NCI-H146 (cell line): Measurements from ENCODE around the gene SHOX.

Experiments
- DNase-seq: peaks from one replicate; lab custom pipeline; 2025; lab: John Stamatoyannopoulos, UW

Gene SHOX

DNA sequence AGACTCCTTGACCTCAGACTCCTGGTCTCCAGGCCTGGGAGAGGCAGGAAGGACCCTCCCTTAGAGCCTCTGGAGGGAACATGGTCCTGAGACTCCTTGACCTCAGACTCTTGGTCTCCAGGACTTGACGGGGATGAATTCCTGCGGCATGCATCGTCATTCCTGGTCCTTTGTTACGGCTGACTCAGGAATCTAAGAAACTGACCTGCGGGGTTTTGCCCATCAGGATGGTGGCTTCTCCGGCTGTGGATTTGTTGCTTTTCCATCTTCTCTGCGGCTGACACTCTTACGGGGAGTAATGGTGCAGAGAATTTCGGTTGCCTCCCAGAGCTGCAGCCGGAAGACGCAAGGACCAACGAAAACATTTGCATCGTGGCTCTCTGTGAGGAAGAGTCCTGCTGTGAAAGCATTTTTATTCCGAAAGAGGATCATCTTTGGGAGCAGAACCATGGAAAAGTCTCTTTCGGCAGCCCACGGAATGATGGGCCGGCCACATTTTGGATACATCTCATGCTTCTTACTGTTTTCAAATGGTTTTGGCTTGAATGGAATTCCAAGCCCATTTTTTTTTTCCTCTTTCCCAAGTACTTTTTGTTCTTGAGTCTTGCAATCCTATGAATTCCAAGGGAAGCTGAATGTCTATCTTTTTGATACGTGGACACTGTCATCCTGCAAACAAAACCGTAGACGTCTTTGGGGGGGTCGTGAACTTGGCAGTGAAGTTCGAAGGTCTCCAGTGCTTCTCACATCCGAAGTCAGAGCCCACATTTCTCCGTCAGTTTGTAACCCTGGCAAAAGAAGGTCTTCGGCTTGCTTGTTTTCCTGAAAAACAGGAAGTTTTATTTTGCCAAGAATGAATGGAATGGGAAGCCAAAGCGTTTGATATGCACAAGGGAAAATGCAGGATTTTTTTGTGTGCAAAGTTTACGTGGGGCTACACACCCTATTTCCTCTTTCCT, 36.5 kb downstream of the SHOX start:
- no peak for DNase-seq

DNA sequence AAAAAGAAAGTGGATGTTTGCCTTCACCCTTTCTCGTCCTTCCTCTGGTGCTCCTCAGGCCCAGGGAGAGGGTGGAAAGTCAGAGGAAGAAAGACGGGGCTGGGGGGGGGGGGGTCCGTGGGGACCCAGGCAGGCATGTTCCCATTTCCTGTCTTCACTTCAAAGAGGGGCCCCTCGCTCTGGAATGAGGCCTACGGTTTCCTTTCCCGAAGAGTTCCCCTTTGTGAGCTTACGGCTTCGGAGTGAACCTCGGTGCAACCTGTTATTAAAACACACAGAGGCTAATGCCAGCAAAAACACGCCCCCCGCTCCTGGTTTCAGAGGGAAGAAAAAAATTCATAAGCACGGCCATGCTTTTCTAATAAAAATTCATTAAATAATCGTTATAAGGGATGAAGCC, 40.1 kb downstream of the SHOX start:
- no peak for DNase-seq

DNA sequence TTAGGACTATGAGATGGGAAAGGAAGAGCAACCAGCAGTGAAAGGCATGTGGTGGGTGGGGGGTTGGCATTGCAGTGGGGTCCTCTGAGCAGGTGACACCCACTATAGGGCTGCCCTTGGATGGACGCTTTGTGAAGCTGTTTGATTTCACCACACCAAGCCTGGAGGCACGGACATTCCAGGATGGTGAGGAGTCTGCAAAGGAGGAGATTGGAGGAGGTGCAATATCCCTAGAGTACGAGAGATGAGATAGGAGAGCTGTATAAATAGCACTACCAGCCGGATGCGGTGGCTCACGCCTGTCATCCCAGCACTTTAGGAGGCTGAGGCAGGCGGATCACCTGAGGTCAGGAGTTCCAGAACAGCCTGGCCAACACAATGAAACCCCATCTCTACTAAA, 42.3 kb downstream of the SHOX start:
- no peak for DNase-seq

DNA sequence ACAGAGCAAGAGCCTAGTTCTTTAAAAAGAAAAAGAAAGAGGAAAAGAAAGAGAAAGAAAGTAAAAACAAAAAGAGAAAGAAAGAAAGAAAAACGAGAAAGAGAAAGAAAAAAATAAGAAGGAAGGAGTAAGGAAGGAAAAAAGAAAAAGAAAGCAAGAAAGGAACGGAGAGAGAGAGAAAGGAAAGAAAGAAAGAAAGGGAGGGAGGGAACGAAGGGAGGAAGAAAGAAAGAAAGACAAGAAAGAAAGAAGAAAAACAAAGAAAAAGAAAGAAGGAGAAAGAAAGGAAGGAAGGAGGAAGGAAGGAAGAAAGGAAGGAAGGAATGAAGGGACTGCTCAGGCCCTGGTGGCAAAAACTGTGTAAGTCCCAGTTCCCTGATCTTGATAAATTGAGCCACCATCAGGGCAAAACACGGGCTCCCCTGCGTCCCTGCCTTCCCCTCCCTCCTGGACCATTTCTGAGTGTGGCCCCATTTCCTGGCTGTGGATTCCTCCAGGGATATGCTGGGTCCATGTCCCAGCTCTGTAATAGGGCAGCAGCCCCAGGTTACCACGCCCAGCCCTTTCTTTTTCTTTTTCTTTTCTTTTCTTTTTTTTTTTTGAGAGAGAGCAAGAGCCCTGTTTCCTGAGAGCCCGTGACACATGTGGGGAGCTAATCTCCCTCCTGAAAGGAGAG, 44.8 kb downstream of the SHOX start:
- no peak for DNase-seq

DNA sequence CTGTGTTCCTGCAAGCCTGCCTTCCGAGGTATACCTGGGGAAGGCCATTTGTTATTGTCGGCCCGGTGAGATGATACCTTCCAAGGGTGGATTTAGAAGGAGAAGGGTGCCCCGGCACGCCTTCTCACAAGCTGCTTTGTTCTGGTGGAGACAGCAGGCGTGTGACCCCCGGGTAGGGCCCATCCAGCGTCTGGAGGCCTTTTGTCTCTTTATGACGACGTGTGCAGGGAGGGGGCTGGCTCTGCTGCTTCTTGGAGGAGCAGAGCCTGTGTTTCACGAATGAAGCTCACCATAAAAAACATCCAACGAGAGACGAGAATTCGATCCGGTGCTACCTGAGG, 45.3 kb downstream of the SHOX start:
- DNase-seq, result no peak

DNA sequence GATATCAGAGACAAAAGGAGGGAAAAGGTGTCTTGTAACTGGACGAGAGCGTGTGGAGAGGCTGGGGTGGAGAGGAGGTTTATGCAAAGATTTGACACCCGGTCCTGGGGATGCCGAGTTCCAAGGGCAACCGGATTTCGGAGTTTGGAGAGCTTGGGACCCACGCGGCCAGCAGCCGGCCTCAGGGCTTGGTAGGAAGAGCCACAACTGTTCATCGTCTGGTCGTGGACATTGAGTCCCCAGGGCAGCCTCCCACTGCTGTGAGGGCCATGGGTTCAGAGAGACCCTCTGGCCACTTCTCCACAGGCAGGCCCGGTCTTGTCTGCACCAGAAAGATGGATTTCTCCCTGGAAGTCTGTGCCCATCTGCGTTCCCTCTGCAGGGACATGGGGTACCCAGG, 46.8 kb downstream of the SHOX start:
- no peak for DNase-seq

DNA sequence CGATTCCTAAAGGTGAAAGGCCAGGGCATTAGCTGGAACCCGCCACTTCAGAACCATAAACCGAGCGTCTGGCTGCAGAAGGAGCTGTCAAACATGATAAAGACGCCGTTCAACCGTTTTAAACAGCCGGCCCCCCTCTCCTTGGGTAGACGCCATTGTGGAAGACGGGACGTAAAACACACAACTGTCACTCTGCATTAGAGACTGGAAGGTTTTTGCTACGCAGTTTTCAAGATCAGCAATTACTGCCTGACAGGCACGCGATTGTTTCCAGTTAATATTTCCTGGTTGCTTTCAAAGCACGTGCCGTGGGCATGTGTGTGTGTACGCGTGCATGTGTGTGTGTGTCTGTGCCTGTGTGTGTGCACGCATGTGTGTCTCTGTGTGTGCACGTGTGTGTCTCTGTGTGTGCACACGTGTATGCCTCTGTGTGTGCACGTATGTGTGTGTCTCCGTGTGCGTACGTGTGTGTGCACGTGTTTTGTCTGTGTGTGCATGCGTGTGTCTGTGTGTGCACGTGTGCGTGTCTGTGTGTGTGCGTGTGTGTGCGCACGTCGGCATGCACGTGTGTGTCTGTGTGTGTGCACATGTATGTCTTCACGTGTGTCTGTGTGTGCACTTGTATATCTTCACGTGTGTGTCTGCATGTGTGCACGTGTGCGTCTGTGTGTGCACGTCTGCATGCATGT, 48.8 kb downstream of the SHOX start:
- no peak for DNase-seq

DNA sequence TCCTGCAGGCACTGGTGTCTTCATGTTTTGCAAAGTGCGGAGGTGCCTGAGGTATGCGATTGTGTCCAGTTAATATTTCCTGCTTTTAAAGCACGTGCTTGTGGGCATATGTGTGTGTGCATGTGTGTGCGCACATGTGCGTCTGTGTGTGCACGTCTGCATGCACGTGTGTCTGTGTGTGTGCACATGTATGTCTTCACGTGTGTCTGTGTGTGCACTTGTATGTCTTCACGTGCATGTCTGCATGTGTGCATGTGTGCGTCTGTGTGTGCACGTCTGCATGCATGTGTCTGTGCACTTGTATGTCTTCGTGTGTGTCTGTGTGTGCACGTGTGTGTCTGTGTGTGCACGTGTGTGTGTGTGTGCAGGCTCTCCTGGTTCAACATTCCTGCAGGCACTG, 49.5 kb downstream of the SHOX start:
- DNase-seq, result no peak

DNA sequence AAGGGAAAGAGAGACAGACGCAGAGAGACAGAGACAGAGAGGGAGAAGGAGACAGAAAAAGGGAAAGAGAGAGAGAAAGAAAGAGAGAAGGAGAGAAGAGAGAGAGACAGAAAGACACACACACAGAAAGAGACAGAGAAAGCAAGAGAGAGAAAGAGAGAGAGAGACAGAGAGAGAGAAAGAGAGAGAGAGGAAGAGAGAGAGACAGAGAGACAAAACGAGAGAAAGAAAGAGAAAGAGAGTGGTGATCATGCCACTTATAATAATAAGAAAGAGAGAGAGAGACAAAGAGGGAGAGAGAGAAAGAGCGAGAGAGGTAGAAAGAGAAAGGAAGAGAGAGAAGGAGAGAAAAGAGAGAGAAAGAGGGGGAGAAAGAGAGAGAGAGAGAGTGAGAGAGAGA, 51.4 kb downstream of the SHOX start:
- DNase-seq, result no peak

DNA sequence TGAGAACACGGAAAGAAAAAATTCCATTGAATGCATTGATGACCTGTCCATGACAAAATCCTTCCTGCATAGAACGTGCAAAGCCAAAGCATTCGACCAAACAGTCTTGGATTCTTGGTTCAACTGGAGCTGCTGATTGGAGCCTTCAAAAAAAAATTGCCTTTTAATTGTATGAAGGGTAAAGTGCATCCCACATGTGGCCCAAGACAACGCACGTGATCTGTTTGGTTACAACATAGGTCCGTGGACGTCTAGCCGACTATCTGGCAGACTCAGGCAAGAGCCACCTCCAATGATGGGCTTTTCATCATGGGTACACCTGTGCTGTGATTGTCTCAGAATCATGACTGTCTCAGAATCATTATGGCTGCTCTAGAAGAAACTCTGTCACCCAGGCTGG, 52.3 kb downstream of the SHOX start:
- no peak for DNase-seq

DNA sequence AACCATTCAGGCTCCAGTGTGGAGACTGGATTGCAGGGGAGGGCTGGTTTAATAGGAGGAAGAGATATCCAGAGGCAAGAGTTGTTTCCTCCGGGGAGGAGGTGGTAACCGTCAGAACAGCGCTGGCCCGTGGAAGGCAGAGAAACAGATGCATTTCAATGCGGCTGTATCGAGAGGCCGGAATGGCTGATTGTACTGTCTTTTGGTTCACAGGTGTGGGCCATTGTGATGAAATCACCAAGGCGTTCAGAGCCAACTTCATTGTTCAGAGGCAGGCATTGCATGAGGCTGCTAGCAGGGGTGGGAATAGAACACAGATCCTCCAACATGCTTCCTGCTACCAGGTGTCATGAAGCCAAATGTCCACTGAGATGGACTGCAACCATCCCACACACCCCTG, 53.0 kb downstream of the SHOX start:
- no peak for DNase-seq

DNA sequence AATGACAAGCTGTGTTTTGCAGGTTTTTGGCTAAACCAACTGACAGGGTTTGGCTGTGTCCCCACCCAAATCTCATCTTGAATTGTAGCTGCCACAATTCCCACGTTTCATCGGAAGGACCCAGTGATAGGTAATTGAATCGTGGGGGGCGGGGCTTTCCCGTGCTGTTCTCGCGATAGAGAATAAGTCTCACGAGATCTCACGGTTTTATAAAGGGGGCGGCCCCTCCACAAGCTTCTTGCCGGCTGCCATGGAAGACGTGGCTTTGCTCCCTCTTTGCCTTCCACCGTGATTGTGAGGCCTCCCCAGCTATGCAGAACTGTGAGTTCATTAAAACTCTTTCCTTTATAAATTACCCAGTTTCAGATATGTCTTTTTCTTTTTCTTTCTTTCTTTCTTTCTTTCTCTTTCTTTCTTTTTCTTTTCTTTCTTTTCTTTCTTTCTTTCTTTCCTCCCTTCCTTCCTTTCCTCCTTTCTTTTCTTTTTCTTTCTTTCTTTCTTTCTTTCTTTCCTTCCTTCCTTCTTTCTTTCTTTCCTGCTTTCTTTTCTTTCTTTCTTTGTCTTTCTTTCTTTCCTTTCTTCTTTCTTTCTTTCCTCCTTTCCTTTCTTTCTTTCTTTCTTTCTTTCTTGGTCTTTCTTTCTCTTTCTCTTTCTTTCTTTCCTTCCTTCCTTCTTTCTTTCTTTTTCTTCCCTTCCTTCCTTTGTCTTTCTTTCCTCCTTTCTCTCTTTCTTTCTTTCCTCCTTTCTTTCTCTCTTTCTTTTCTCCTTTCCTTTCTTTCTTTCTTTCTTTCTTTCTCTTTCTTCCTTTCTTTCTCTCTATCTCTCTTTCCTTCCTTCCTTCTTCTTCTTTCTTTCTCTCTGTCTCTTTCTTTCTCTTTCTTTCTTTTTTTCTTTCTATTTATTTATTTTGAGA, 54.8 kb downstream of the SHOX start:
- no peak for DNase-seq

DNA sequence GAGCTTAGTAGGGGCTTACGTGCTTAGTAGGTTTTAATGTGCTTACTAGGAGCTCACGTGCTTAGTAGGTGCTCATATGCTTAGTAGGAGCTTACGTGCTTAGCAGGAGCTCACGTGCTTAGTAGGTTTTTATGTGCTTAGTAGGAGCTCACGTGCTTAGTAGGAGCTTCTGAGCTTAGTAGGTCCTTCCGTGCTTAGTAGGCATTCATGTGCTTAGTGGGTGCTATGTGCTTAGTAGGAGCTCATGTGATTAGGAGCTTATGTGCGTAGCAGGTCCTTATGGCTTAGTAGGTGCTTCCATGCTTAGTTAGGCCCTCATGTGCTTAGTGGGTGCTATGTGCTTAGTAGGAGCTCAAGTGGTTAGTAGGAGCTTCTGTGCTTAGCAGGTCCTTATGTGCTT, 59.4 kb downstream of the SHOX start:
- no peak for DNase-seq

DNA sequence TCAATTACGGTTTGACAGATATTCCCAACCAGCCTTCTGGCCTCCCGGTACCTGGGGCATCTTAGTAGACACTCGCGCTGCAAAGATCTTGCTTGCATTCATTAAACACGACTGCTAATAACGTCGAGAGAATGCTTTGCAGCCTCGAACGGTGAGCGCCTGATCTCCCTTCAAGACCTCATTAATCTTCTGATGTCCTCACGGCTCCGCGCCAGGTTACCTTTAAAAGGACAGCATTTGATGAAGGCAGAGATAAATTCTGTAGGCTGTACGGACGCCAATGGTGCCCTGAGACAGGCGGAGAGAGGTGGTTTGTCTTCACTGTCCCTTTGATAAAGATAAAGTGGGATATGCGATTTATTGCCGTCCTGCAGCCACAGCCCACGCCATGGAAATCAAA, 64.2 kb downstream of the SHOX start:
- no peak for DNase-seq

DNA sequence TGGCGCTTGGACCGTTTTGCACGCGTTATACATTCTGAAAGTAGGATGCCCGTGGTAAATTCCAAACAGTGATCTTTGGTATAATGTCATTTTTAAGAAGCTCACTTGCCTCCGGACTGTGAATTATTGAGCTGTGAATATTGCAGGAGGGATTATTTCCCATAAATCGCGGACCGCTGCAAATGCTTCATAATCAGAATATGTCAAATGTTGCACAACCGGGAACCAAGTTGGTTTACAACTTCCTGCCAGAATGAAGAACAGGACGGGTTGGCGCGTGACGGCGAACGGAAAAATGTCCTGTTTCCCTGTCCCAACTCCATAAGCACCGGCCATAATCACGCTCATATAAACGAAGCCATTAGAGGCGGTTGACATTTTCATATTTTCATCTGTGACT, 67.6 kb downstream of the SHOX start:
- DNase-seq, result no peak

DNA sequence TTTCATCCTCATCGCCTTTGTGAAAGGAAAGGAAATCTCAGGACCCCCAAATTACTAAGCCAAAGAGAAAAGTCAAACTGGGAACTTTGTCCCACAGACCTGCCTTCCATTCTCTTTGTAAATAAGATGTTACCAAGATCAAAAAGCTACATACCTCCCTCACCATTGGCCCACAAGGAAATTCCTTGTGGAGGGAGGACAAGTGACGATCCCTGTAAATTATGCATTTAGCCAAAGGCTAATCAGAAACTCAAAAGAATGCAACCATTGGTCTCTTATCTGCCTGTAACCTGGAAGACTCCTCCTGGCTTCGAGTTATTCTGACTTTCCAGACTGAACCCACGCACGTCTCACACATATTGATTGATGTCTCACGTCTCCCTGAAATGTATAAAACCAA, 70.3 kb downstream of the SHOX start:
- no peak for DNase-seq

DNA sequence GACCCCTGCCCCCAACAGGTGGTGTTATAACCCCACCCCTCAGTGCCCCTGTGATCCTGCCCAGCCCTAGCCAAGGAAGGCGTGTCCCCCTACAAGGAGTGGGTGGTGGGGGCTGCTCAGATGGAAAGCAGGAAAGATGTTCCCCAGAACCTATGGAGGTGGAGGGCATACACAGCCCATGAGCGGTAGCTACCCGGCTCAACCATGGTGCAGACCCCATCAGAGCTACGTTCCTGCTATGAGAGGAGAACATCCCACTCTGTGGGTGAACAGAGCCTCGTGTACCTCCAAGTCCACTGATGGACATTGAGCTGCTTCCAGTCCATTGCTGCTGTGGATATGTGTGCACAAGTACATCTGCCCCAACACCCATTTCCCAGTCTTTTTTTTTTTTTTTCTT, 71.1 kb downstream of the SHOX start:
- no peak for DNase-seq

DNA sequence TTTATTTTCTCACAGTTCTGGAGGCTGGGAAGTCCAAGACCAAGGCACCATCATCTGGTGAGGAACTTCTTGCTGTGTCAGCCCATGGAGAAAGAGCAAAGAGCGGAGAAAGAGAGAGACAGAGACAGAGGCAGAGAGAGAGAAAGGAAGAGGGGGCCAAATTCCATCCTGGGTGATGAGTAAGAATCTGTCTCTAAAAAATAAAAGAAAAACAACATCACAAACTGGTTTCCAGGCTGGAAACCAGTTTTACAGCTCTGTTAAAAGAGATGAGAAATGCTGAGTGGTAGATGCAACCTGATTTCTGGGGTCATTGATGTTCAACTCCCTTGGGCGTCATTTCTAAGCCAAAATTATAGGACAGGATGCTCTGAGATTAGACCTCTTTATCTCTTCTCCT, 72.9 kb downstream of the SHOX start:
- DNase-seq, result no peak

DNA sequence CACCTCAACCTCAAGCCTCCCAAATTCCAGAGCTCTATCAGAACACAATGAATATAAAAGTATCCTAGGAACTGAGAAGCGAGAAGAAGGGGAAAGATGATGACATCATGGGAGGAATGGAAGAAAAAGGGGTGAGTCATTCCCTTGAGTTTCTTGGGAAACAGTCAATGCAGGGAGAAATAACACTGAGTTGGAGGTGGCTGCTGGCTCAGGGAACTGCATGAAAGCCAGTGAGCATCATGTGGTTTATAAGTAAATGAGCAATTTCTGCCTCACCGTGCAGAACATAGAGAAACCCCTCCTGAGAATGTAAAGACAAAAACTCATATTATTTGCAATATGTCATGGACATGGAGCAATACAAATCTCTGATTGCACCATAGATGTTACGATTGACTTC, 73.3 kb downstream of the SHOX start:
- DNase-seq, result no peak
